ENCODE measurements around the gene PAM. TPM values are rescaled to one million over a fixed set of nuclear protein-coding genes. Genes with fewer than 3 reads are reported as not detected.

The PAM gene
- total RNA-seq, 4 donors from 2014 or later = 73.0 to 181 (median 138) TPM

DNA sequence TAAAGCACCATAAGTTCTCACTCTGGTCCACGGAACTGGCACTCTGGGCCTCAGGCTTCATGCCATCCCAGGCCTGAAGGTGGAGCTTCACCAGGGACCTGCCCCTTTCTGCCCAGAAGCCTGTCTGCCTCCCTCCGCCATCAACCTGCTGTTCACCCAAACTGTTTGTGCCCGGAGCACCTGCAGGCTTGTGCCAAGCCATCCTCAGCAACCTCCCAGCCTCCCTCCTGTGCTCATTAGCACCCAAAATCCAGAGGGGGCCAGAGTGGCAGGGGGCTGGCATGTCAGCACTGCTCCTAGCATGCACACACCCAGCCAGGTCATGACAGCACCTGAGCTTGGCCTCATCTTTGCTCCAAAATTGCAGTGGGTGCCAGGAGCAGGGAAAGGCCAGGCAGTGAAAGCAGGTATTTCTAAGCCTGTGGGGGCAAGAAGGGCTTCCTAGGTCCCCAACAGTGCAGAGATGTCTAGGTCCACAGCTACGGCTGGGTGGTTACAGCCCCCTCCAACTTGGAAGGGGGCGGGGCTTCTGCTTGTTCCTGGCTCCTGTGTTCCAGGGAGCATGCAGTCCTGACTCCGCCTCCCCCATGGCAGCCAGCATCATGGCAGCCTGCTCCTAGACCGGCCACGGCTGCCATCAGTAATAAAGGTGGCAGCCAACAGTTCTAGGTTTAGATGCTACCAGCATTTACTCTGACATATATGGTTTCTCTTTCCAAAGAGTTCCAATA is 279.7 kb downstream of the PAM start:
- no peak overlapping the region for H3K4me3 ChIP-seq
- intact Hi-C loops (cut with DNase I; ENCODE audit: low total_unique reads) = no loop called here
- no peak for TF ChIP-seq EP300 (IDR thresholded peaks at IDR 0.05; ENCODE audit: low read depth)
- no peak for TF ChIP-seq POLR2A (IDR thresholded peaks at IDR 0.05)
- TF ChIP-seq, protein P1, sequence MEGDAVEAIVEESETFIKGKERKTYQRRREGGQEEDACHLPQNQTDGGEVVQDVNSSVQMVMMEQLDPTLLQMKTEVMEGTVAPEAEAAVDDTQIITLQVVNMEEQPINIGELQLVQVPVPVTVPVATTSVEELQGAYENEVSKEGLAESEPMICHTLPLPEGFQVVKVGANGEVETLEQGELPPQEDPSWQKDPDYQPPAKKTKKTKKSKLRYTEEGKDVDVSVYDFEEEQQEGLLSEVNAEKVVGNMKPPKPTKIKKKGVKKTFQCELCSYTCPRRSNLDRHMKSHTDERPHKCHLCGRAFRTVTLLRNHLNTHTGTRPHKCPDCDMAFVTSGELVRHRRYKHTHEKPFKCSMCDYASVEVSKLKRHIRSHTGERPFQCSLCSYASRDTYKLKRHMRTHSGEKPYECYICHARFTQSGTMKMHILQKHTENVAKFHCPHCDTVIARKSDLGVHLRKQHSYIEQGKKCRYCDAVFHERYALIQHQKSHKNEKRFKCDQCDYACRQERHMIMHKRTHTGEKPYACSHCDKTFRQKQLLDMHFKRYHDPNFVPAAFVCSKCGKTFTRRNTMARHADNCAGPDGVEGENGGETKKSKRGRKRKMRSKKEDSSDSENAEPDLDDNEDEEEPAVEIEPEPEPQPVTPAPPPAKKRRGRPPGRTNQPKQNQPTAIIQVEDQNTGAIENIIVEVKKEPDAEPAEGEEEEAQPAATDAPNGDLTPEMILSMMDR (IDR thresholded peaks at IDR 0.05) = no peak
- TF ChIP-seq POLR2AphosphoS5 (IDR thresholded peaks at IDR 0.05) = no peak
- H3K27ac ChIP-seq = no peak overlapping the region
- in situ Hi-C loops (cut with MboI; ENCODE audit: low pct_ligation_motif_present in 1 of 4, low pct_unique_long_range_greater_than_20kb in 1 of 4, low sequenced_read_pairs in 3 of 4) = loop anchor here in 1 of 4 donors (25.0 kb wide), 1 partner anchor 448 kb away; no protein-coding TSS in a partner anchor
- H3K27me3 ChIP-seq = no peaks in the 10 kb centered on the region
- no peaks in the 10 kb centered on the region for H3K9me3 ChIP-seq
- no peak for DNase-seq
- no peaks in the 10 kb centered on the region for H3K36me3 ChIP-seq
- 92% methylated on average over 8 of the region's 8 CpGs; no CpG with 5 or more reads in 1 of the 2 donors for WGBS, 2 donors (ENCODE audit: low coverage in 1 of 2)
- H3K4me1 ChIP-seq = no peaks in the 10 kb centered on the region

DNA sequence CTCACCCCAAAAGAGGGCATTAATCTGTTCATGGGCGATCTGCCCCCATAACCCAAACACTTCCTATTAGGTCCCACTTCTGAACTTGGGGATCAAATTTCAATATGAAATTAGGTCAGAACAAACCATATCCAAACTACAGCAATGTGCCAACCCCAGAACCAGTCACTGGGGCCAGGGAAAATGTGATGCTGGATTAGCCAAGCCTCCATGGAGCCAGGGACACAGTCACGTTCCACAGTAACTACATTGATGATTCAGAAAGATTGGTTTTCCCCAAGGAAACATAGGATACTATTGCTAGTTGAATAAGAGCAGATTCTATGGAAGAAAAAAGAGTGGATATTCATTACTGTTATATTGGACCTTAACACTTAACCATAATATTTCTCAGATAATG is 280.6 kb downstream of the PAM start:
- intact Hi-C loops (cut with DNase I; ENCODE audit: low total_unique reads) = no loop called here

DNA sequence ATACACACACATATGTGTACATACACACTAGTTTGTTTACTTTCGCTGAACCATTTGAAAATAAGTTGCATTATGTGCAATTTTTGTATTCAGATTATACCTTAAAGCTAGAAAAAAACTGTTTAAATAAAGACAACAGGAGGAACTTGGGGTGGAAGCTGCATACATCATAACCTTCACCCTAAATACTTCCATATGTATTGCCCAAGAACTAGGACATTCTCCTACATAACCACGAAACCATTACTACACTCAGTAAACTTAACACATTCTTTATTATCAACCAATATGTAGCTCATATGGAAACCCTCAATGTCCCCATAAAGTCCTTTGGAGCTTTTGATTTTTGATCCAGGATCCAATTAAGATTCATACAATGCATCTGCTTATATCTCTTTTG is 281.5 kb downstream of the PAM start:
- TF ChIP-seq, protein P1 (IDR thresholded peaks at IDR 0.05) = no peak
- no peak for TF ChIP-seq EP300 (IDR thresholded peaks at IDR 0.05; ENCODE audit: low read depth)
- no peak for TF ChIP-seq POLR2AphosphoS5 (IDR thresholded peaks at IDR 0.05)
- TF ChIP-seq POLR2A (IDR thresholded peaks at IDR 0.05) = no peak
- Histone ChIP-seq H3K9me3 (no peaks in the 10 kb centered on the region), H3K4me1 (no peaks in the 10 kb centered on the region), H3K4me3 (no peak overlapping the region), H3K27me3 (no peaks in the 10 kb centered on the region), H3K36me3 (no peaks in the 10 kb centered on the region), H3K27ac (no peak overlapping the region)
- intact Hi-C loops (cut with DNase I; ENCODE audit: low total_unique reads) (no loop called here), in situ Hi-C loops (cut with MboI; ENCODE audit: low pct_ligation_motif_present in 1 of 4, low pct_unique_long_range_greater_than_20kb in 1 of 4, low sequenced_read_pairs in 3 of 4) (loop anchor here in 1 of 4 donors (25.0 kb wide), 1 partner anchor 449 kb away; no protein-coding TSS in a partner anchor)
- no peak for DNase-seq
- 88 to 90% methylated on average over 2 of the region's 2 CpGs for WGBS, 2 donors (ENCODE audit: low coverage in 1 of 2)

More for the DNA sequence above, 280.6 kb downstream of the PAM start:
- TF ChIP-seq, protein P1 (IDR thresholded peaks at IDR 0.05) = no peak
- no peak for TF ChIP-seq POLR2A (IDR thresholded peaks at IDR 0.05)
- TF ChIP-seq EP300 (IDR thresholded peaks at IDR 0.05; ENCODE audit: low read depth) = no peak
- no peak for TF ChIP-seq POLR2AphosphoS5 (IDR thresholded peaks at IDR 0.05)
- Histone ChIP-seq H3K4me1 (no peaks in the 10 kb centered on the region), H3K27ac (no peak overlapping the region), H3K36me3 (no peaks in the 10 kb centered on the region), H3K4me3 (no peak overlapping the region), H3K27me3 (no peaks in the 10 kb centered on the region), H3K9me3 (no peaks in the 10 kb centered on the region)
- in situ Hi-C loops (cut with MboI; ENCODE audit: low pct_ligation_motif_present in 1 of 4, low pct_unique_long_range_greater_than_20kb in 1 of 4, low sequenced_read_pairs in 3 of 4) = loop anchor here in 1 of 4 donors (25.0 kb wide), 1 partner anchor 448 kb away; no protein-coding TSS in a partner anchor
- 45 to 67% methylated on average over 2 of the region's 2 CpGs for WGBS, 2 donors (ENCODE audit: low coverage in 1 of 2)
- no peak for DNase-seq

DNA sequence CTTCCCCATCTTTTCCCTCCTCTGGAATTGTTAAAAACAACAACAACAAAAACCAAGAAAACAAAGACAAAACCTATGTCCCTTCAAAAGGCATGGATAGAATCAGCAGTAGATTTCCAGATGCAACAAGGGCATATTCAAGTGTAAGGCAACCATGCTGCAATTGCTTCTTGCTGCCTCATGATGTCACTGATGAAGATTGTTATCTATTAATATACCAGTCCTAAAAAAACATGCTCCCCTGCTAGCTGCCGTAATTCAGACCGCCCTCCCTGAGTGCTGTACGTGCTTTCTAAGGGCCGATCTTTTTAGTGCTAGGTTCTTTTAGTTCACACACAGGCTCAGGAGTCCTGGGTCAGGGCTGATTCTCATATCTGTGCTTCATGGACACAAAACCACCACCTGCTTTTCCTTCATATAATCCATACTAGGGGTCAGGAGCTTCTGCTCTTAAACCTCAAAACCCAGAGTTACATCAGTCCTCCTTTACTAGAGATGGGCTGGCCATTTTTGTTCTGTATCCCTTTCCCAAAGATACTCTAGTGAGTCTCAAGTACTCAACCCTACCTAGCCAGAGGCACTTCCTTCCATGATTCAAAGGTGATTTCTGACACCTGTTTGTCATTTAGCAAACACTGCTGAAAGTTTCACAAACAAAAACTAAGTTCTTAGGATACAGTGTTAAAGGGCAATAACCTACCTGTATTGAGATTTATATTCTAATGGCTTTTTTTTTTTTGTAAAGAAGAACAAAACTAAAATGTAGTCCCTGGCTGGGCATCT is 282.8 kb downstream of the PAM start:
- Histone ChIP-seq H3K27me3 (no peaks in the 10 kb centered on the region), H3K27ac (no peak overlapping the region), H3K4me1 (no peaks in the 10 kb centered on the region), H3K9me3 (no peaks in the 10 kb centered on the region), H3K36me3 (no peaks in the 10 kb centered on the region), H3K4me3 (no peak overlapping the region)
- in situ Hi-C loops (cut with MboI; ENCODE audit: low pct_ligation_motif_present in 1 of 4, low pct_unique_long_range_greater_than_20kb in 1 of 4, low sequenced_read_pairs in 3 of 4) (loop anchor here in 1 of 4 donors (25.0 kb wide), 1 partner anchor 451 kb away; no protein-coding TSS in a partner anchor), intact Hi-C loops (cut with DNase I; ENCODE audit: low total_unique reads) (no loop called here)
- TF ChIP-seq POLR2A (IDR thresholded peaks at IDR 0.05) = no peak
- no peak for TF ChIP-seq POLR2AphosphoS5 (IDR thresholded peaks at IDR 0.05)
- no peak for TF ChIP-seq EP300 (IDR thresholded peaks at IDR 0.05; ENCODE audit: low read depth)
- TF ChIP-seq, protein P1 (IDR thresholded peaks at IDR 0.05) = no peak
- DNase-seq = no peak
- WGBS, 2 donors (ENCODE audit: low coverage in 1 of 2) = 67 to 87% methylated on average over 2 to 4 of the region's 4 CpGs

All from transverse colon (tissue), 4 donors.